Fibroblast of the aortic adventitia (primary cell): ENCODE measurements around the gene CYTH4. TPM values are rescaled to one million over a fixed set of nuclear protein-coding genes. Genes with fewer than 3 reads are reported as not detected.

Experiments used
- DNase-seq: peaks from one replicate; pipeline ENCODE4 v3.0.0-alpha.2; 2010; ENCODE audit warnings: low read depth
- H3K4me3 ChIP-seq: 2 replicates; pipeline ENCODE4 v1.5.1; 2011; ENCODE audit warnings: low read depth, mild to moderate bottlenecking, control low read depth, low read length, moderate library complexity
- CTCF ChIP-seq: IDR thresholded peaks from 2 replicates; pipeline ENCODE4 v1.5.1; 2011; ENCODE audit warnings: mild to moderate bottlenecking, low read length, control low read depth, inconsistent platforms; ENCODE audit not compliant: insufficient read depth
- total RNA-seq: library from RNA; depleted of rRNA; stranded (reverse); fragments of >200 nt; gene quantifications from 2 replicates; pipeline ENCODE4 v1.2.3, GENCODE V29; 2012; ENCODE audit warnings: low replicate concordance

CYTH4 gene
- total RNA-seq, 1 donor, result 0.72 TPM

- H3K4me3 ChIP-seq, result no peak overlapping the region
- no peak for DNase-seq
- TF ChIP-seq CTCF, result no peak
Observed at GRCh38 chr22:37317698-37318210, 35.4 kb downstream of the CYTH4 start.

DNA sequence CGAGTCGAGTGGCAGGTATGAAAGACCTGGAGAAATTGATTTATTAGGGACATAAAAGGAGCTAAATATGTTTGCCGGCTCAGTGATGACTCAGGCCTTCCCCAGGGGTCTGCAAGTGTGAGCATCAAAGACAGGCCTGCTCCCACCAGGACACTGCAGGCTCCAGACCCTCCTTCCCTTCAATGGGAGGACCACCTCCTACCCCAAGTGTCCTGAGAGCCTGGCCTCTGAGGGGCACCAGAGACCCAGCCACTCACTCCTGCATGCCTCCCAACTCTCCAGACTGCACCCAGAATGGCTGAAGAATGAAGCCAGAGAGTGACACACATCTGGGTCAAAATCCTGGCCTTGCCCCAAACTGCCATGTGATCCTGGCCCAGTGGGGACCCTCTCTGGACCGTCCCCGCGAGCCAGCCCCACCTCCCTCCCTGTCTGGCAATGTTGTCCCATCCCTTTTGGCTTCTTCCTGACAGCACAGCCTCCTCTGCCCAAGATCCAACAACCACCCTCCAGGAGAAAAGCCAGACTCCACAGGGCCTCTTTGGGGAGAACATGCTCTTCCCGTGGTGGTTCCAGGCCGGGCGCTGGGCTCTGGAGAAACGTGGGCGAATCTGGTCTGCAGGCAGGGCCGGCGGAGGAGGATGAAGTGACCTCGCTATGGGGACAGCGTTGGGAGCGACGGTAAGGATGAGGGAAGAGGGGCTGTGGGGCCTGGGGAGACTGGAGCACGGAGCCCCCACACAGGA lies 36.2 kb downstream of the CYTH4 start:
- no peak for TF ChIP-seq CTCF
- DNase-seq, result no peak
- no peak overlapping the region for H3K4me3 ChIP-seq

- TF ChIP-seq CTCF, result no peak
- H3K4me3 ChIP-seq, result no peak overlapping the region
- DNase-seq, result no peak
Observed at GRCh38 chr22:37319469-37319868, 37.2 kb downstream of the CYTH4 start.

- TF ChIP-seq CTCF, result no peak
- H3K4me3 ChIP-seq, result no peak overlapping the region
- no peak for DNase-seq
Observed at GRCh38 chr22:37320726-37321677, 38.7 kb downstream of the CYTH4 start.

- H3K4me3 ChIP-seq, result no peak overlapping the region
- TF ChIP-seq CTCF, result no peak
- DNase-seq, result no peak
Observed at GRCh38 chr22:37324340-37325038, 42.2 kb downstream of the CYTH4 start.

GRCh38 chr22:37325039-37325395 lies 42.7 kb downstream of the CYTH4 start:
- no peak overlapping the region for H3K4me3 ChIP-seq
- no peak for TF ChIP-seq CTCF
- no peak for DNase-seq
